ENCODE data around the gene CCDC148. TPM values are rescaled to one million over a fixed set of nuclear protein-coding genes. Genes with fewer than 3 reads are reported as not detected.

The CCDC148 gene
- total RNA-seq, 1 donor from 2014 or later, result 3.6 TPM

- no peak for DNase-seq (ENCODE audit: low spot score)
Observed at GRCh38 chr2:158127380-158127804, 329.2 kb downstream of the CCDC148 start.

- no peak for DNase-seq (ENCODE audit: low spot score)
Observed at GRCh38 chr2:158125756-158126498, 330.6 kb downstream of the CCDC148 start.

GRCh38 chr2:158124896-158125295 is 331.7 kb downstream of the CCDC148 start:
- DNase-seq (ENCODE audit: low spot score), result no peak

Other genes with a start within 250 kb of the CCDC148 start
- 22.6 TPM for gene PKP4, start 199 bp upstream of the CCDC148 start, total RNA-seq (ENCODE audit: insufficient read depth, low replicate concordance)

All from umbilical cord (tissue), 2 donors.